Mesenchymal stem cell (in vitro differentiated cells and primary cell): ENCODE results near the gene DOCK10.

Source experiments
- DNase-seq: peaks from one replicate; pipeline ENCODE4 v3.0.0-alpha.2; 2013
- H2AFZ ChIP-seq: one replicate; pipeline ENCODE4 v1.6.1; 2013; ENCODE audit warnings: low read depth, mild to moderate bottlenecking, control low read depth, inconsistent platforms, low read length, moderate library complexity
- H2AK5ac ChIP-seq: 2 replicates; pipeline ENCODE4 v1.6.1; 2013; ENCODE audit warnings: low read length, moderate library complexity, mild to moderate bottlenecking, inconsistent platforms; ENCODE audit not compliant: severe bottlenecking
- H2BK120ac ChIP-seq: one replicate; pipeline ENCODE4 v1.6.1; 2013; ENCODE audit warnings: low read depth, mild to moderate bottlenecking, inconsistent platforms, low read length, moderate library complexity
- H2BK12ac ChIP-seq, 2 experiments: one replicate each; pipeline ENCODE4 v1.6.1; 2013; ENCODE audit warnings: inconsistent platforms in 2 of 2, low read length in 2 of 2, mild to moderate bottlenecking in 2 of 2, moderate library complexity in 2 of 2, control low read depth in 1 of 2
- H2BK15ac ChIP-seq: one replicate; pipeline ENCODE4 v1.6.1; 2013; ENCODE audit warnings: mild to moderate bottlenecking, low read depth, inconsistent platforms; ENCODE audit not compliant: poor library complexity, severe bottlenecking
- H2BK5ac ChIP-seq: 2 replicates; pipeline ENCODE4 v1.6.1; 2013; ENCODE audit warnings: low read depth, mild to moderate bottlenecking, low read length, control low read depth, inconsistent platforms; ENCODE audit not compliant: poor library complexity, severe bottlenecking
- H3K14ac ChIP-seq, 2 experiments: one replicate each; pipeline ENCODE4 v1.6.1; 2013; ENCODE audit warnings: inconsistent platforms in 2 of 2, low read length in 2 of 2, control low read depth in 1 of 2, mild to moderate bottlenecking in 1 of 2, moderate library complexity in 1 of 2
- H3K18ac ChIP-seq, 2 experiments: one replicate each; pipeline ENCODE4 v1.6.1; 2013; ENCODE audit warnings: inconsistent platforms in 2 of 2, low read length in 2 of 2, control low read depth in 1 of 2, low read depth in 1 of 2, mild to moderate bottlenecking in 1 of 2
- H3K23ac ChIP-seq, 2 experiments: one replicate each; pipeline ENCODE4 v1.6.1; 2013; ENCODE audit warnings: inconsistent platforms in 2 of 2, low read length in 2 of 2, mild to moderate bottlenecking in 2 of 2, moderate library complexity in 2 of 2, control low read depth in 1 of 2
- H3K27ac ChIP-seq: 2 replicates; pipeline ENCODE4 v1.5.1; 2013; ENCODE audit warnings: mild to moderate bottlenecking, moderate library complexity, low read length, control low read depth, inconsistent platforms; ENCODE audit not compliant: poor library complexity, severe bottlenecking
- H3K27me3 ChIP-seq, 2 experiments: 2 replicates each; pipeline versions ENCODE4 v1.6.1 to v1.7.0; 2013; ENCODE audit warnings: low read length in 2 of 2, mild to moderate bottlenecking in 2 of 2, moderate library complexity in 2 of 2, control low read depth in 1 of 2, inconsistent platforms in 1 of 2; ENCODE audit not compliant: control insufficient read depth in 1 of 2, insufficient read depth in 1 of 2
- H3K36me3 ChIP-seq, 2 experiments: 2 replicates each; pipeline versions ENCODE4 v1.6.1 to v1.7.0; 2013; ENCODE audit warnings: low read length in 2 of 2, control low read depth in 1 of 2, inconsistent platforms in 1 of 2, low read depth in 1 of 2, mild to moderate bottlenecking in 1 of 2; ENCODE audit not compliant: insufficient read depth in 2 of 2, control insufficient read depth in 1 of 2
- H3K4ac ChIP-seq, 2 experiments: one replicate each; pipeline ENCODE4 v1.6.1; 2013; ENCODE audit warnings: inconsistent platforms in 2 of 2, low read length in 2 of 2, mild to moderate bottlenecking in 2 of 2, moderate library complexity in 2 of 2, control low read depth in 1 of 2, low read depth in 1 of 2
- H3K4me1 ChIP-seq: 2 replicates; pipeline ENCODE4 v1.6.1; 2013; ENCODE audit warnings: low read depth, low read length, control low read depth; ENCODE audit not compliant: control insufficient read depth, insufficient read depth
- H3K4me2 ChIP-seq: 2 replicates; pipeline ENCODE4 v1.6.1; 2013; ENCODE audit warnings: low read length, mild to moderate bottlenecking, inconsistent platforms; ENCODE audit not compliant: poor library complexity, severe bottlenecking
- H3K4me3 ChIP-seq, 2 experiments: 2 replicates each; pipeline versions ENCODE4 v1.5.1 to v1.7.0; 2013; ENCODE audit warnings: low read length in 2 of 2, mild to moderate bottlenecking in 2 of 2, control low read depth in 1 of 2, low read depth in 1 of 2; ENCODE audit not compliant: insufficient read depth in 1 of 2
- H3K79me1 ChIP-seq: replicated peaks from 2 replicates; pipeline ENCODE4 v1.6.1; 2013; ENCODE audit warnings: mild to moderate bottlenecking, control low read depth, low read length, inconsistent platforms; ENCODE audit not compliant: poor library complexity, severe bottlenecking
- H3K9ac ChIP-seq: 2 replicates; pipeline ENCODE4 v1.7.0; 2013; ENCODE audit warnings: mild to moderate bottlenecking, low read length, moderate library complexity
- H3K9me3 ChIP-seq: 2 replicates; pipeline ENCODE4 v1.7.0; 2013; ENCODE audit warnings: mild to moderate bottlenecking, low read length; ENCODE audit not compliant: control insufficient read depth
- H4K8ac ChIP-seq: one replicate; pipeline ENCODE4 v1.6.1; 2013; ENCODE audit warnings: inconsistent platforms, mild to moderate bottlenecking, low read length, moderate library complexity
- H4K91ac ChIP-seq: one replicate; pipeline ENCODE4 v1.6.1; 2013; ENCODE audit warnings: mild to moderate bottlenecking, low read length, inconsistent platforms
- WGBS: methylation state at CpG from one replicate; pipeline ENCODE4 v1.1.7; 2013; ENCODE audit warnings: mixed read lengths; 5-methylcytosine and 5-hydroxymethylcytosine counted together

Gene DOCK10

DNA sequence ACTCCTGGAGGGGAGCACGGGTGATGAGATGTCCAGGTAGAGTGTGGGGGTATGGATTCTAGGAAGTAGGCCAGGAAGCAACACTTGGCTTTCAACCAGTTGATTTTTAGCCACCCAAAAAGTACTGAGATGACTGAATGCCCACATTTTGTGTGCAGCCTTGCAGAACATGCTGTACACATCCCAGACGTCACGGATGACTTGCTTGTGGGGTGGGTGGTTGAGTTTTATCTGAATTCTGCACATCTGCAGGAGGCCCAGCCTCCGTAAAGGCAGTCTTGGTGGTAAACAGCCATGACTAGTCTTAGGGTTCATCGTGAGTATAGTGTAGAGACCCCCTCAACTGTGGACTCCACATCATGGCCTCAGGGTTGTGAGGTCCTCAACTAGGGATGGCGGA lies 272.8 kb downstream of the DOCK10 start:
- Histone ChIP-seq H3K23ac (no peak overlapping the region), H3K27me3 (no peaks in the 10 kb centered on the region), H3K9ac (no peak overlapping the region), H4K91ac (no peak overlapping the region), H3K14ac (no peak overlapping the region), H3K36me3 (peaks cover 20 to 89% of the 10 kb centered on the region in 2 experiments), H3K4ac (no peak overlapping the region), H3K4me2 (no peak overlapping the region), H2BK12ac (no peak overlapping the region), H2BK120ac (no peak overlapping the region), H3K79me1 (no peaks in the 10 kb centered on the region), H3K4me3 (no peak overlapping the region), H2BK15ac (no peak overlapping the region), H4K8ac (no peak overlapping the region), H2AK5ac (no peak overlapping the region), H3K27ac (no peak overlapping the region), H3K18ac (no peak overlapping the region), H2BK5ac (no peak overlapping the region), H3K4me1 (peaks cover 5% of the 10 kb centered on the region), H3K9me3 (no peaks in the 10 kb centered on the region), H2AFZ (no peak overlapping the region)
- no peak for DNase-seq
- WGBS: 92% methylated on average over 6 of the region's 6 CpGs

DNA sequence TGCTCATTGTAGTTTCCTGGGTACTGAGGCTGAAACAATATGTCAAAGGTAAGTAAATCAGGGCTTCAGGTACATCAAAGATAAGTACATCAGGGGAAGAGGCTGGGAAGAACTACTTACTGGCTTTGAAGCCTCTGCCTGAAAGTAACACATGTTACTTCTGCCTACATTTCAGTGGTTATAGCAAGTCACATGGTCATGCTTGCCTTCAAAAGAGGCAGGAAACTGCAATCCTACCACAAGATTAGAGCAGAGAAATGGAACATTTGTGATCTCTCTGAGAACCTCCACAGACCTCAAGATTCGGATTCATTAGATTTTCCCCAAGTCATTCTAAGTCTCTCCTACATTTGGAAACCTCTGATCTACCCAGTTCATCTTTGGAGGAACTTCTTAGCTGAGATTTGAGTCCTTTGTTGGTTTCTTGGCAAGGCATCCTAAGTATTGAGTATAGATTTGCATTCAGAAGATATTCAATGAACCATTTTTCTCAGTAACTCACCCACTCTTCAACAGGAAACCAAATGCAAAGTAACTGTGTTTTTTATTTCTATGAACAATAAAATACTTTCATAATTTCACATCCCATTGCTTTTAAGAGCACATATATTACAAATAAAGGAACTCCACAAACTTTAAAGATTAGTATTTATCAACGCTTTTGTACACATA lies 277.6 kb downstream of the DOCK10 start:
- no peak overlapping the region for H3K4me2 ChIP-seq
- peaks cover 4% of the 10 kb centered on the region for H3K4me1 ChIP-seq
- H4K8ac ChIP-seq: no peak overlapping the region
- no peak for DNase-seq
- H2BK15ac ChIP-seq: no peak overlapping the region
- H3K4me3 ChIP-seq: no peak overlapping the region
- peaks cover 5 to 87% of the 10 kb centered on the region in 2 experiments for H3K36me3 ChIP-seq
- no peaks in the 10 kb centered on the region for H3K79me1 ChIP-seq
- no peak overlapping the region for H3K18ac ChIP-seq
- no peak overlapping the region for H2AFZ ChIP-seq
- H4K91ac ChIP-seq: no peak overlapping the region
- no peak overlapping the region for H3K14ac ChIP-seq
- H3K27me3 ChIP-seq: no peaks in the 10 kb centered on the region
- peaks cover 3% of the 10 kb centered on the region for H3K9me3 ChIP-seq
- H3K27ac ChIP-seq: no peak overlapping the region
- H2BK5ac ChIP-seq: no peak overlapping the region
- H2BK12ac ChIP-seq: no peak overlapping the region
- H3K4ac ChIP-seq: no peak overlapping the region
- WGBS: no CpG with 5 or more reads among the region's 2 CpGs
- H2AK5ac ChIP-seq: no peak overlapping the region
- H3K23ac ChIP-seq: no peak overlapping the region
- H3K9ac ChIP-seq: no peak overlapping the region
- H2BK120ac ChIP-seq: no peak overlapping the region

DNA sequence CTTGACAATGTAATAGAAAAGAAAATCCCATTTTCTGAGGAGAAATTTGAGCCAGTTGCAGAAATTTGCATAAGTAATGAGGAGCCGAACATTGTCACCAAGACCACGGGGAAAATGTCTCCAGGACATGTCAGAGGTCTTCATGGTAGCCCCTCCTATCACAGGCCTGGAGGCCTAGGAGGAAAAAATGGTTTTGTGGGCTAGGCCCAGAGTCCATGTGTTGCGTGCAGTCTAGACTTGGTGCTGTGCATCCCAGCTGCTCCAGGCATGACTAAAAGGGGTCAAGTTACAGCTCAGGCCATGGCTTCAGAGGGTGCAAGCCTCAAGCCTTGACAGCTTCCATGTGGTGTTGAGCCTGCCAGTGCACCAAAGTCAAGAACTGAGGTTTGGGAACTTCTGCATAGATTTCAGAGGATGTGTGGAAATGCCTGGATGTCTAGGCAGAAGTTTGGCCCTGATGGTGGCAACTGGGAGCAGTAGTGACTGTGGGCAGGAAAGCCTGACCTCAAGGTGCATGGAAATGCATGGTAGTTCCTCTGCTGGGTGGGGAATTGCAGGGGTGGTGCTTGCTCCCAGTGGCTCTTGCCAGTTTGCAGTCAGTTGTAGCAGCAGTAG lies 284.2 kb downstream of the DOCK10 start:
- Histone ChIP-seq H2AFZ (no peak overlapping the region), H3K14ac (no peak overlapping the region), H2AK5ac (no peak overlapping the region), H2BK12ac (no peak overlapping the region), H4K91ac (no peak overlapping the region), H2BK5ac (no peak overlapping the region), H3K18ac (no peak overlapping the region), H2BK120ac (no peak overlapping the region), H3K4me3 (peak overlapping the region in 1 of 2 experiments; percentile 12), H4K8ac (no peak overlapping the region), H3K27me3 (no peaks in the 10 kb centered on the region), H3K9ac (no peak overlapping the region), H3K79me1 (no peaks in the 10 kb centered on the region), H3K4me2 (no peak overlapping the region), H2BK15ac (no peak overlapping the region), H3K4me1 (no peaks in the 10 kb centered on the region), H3K23ac (no peak overlapping the region), H3K36me3 (peaks cover 8 to 47% of the 10 kb centered on the region in 2 experiments), H3K27ac (no peak overlapping the region), H3K9me3 (peaks cover 23% of the 10 kb centered on the region), H3K4ac (no peak overlapping the region)
- WGBS: 78% methylated on average over 3 of the region's 3 CpGs
- DNase-seq: no peak

DNA sequence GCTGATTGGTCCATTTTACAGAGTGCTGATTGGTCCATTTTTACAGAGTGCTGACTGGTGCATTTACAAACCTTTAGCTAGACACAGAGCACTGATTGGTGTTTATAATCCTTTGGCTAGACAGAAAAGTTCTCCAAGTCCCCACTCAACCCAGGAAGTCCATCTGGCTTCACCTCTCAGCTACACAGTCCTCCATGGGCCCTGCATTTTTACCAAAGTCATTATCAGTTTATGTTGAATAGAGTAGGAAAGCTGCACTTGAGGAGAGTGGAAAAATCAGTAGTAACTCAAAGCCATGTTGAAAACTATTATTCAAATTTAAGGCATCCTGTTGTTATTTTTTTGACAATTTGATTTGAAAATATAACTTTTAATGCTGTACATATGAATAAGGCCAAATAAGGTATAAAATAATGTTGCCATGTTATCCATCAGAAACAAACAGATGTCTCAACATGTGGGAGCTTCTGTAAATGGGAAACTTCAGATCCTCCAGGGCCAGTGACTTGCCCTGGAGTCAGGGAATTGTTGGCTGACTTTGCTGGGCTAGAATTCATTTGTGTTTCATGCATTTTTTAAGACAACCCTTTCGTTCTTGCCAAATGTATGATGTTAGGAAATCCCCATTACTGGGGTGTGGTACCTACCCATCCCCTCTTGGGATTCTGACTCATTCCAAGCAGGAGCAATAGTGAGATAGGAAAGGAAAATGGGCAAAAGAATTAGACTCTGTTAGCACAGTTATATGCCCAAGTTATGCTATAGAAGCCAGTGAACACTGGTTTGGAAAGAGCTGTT lies 288.3 kb downstream of the DOCK10 start:
- H3K4me1 ChIP-seq: no peaks in the 10 kb centered on the region
- H3K23ac ChIP-seq: no peak overlapping the region
- no peak overlapping the region for H3K27ac ChIP-seq
- no peak overlapping the region for H4K91ac ChIP-seq
- H2AK5ac ChIP-seq: no peak overlapping the region
- no peak overlapping the region for H2BK15ac ChIP-seq
- no peak for DNase-seq
- H3K14ac ChIP-seq: no peak overlapping the region
- no peak overlapping the region for H2BK12ac ChIP-seq
- H3K27me3 ChIP-seq: no peaks in the 10 kb centered on the region
- H3K4ac ChIP-seq: no peak overlapping the region
- H3K36me3 ChIP-seq: peaks cover 8 to 14% of the 10 kb centered on the region in 2 experiments
- peak overlapping the region; percentile 88 for H3K9ac ChIP-seq
- WGBS: 100% methylated on average over 1 of the region's 1 CpG
- H2AFZ ChIP-seq: no peak overlapping the region
- H2BK5ac ChIP-seq: no peak overlapping the region
- H3K18ac ChIP-seq: no peak overlapping the region
- peaks cover 13% of the 10 kb centered on the region for H3K9me3 ChIP-seq
- no peak overlapping the region for H4K8ac ChIP-seq
- peak overlapping the region in 1 of 2 experiments; percentile 42 for H3K4me3 ChIP-seq
- no peaks in the 10 kb centered on the region for H3K79me1 ChIP-seq
- no peak overlapping the region for H2BK120ac ChIP-seq
- H3K4me2 ChIP-seq: no peak overlapping the region
